Esophagus muscularis mucosa (tissue), 4 donors: ENCODE results near the gene SLC30A2. TPM values are rescaled to one million over a fixed set of nuclear protein-coding genes. Genes with fewer than 3 reads are reported as not detected.

ENCODE experiments used
- DNase-seq: peaks from one replicate; pipeline ENCODE4 v3.0.0-alpha.2; 2017; ENCODE audit errors: extremely low spot score
- H3K27ac ChIP-seq, 4 donors: fragments of 200-600 bp; sonication (generic); replicated peaks in 1 of 4; 1 replicate in 3 of 4; 2 replicates in 1 of 4; pipeline ENCODE4 v1.5.1; 2016 to 2019; ENCODE audit warnings: mild to moderate bottlenecking in 1 of 4
- H3K27me3 ChIP-seq, 4 donors: fragments of 200-600 bp; sonication (generic); one replicate each; pipeline versions ENCODE4 v1.5.1 to v1.6.0; 2016 to 2019
- H3K36me3 ChIP-seq, 4 donors: fragments of 200-600 bp; sonication (generic); one replicate each; pipeline ENCODE4 v1.5.1; 2016 to 2019
- H3K4me1 ChIP-seq, 4 donors: fragments of 200-600 bp; sonication (generic); one replicate each; pipeline ENCODE4 v1.5.1; 2016 to 2019
- H3K4me3 ChIP-seq, 4 donors: fragments of 200-600 bp; sonication (generic); 1 replicate in 2 of 4; 2 replicates in 2 of 4; pipeline ENCODE4 v1.5.1; 2016 to 2019; ENCODE audit warnings: mild to moderate bottlenecking in 4 of 4, moderate library complexity in 1 of 4
- H3K9me3 ChIP-seq, 4 donors: fragments of 200-600 bp; sonication (generic); 1 replicate in 3 of 4; 2 replicates in 1 of 4; pipeline ENCODE4 v1.5.1; 2016 to 2019
- CTCF ChIP-seq, 3 experiments: fragments of 200-600 bp in 2 of 3; fragments of 450-650 bp in 1 of 3; sonication (generic) in 2 of 3; IDR thresholded peaks; one replicate each; pipeline ENCODE4 v1.5.1; 2017 to 2019; ENCODE audit warnings: antibody characterized with exemption in 3 of 3, mild to moderate bottlenecking in 2 of 3, moderate library complexity in 1 of 3
- EP300 ChIP-seq: sonication (generic); formaldehyde crosslinking; IDR thresholded peaks from one replicate; pipeline ENCODE4 v1.6.1; 2017; ENCODE audit warnings: antibody characterized with exemption
- POLR2A ChIP-seq: fragments of 450-650 bp; IDR thresholded peaks from one replicate; pipeline ENCODE4 v1.6.1; 2017; ENCODE audit warnings: antibody characterized with exemption, moderate library complexity, mild to moderate bottlenecking, low read depth
- POLR2AphosphoS5 ChIP-seq, 2 donors: sonication (generic); formaldehyde crosslinking; IDR thresholded peaks; one replicate each; pipeline ENCODE4 v1.6.1; 2017; ENCODE audit warnings: antibody characterized with exemption in 2 of 2
- WGBS: methylation state at CpG from one replicate; pipeline ENCODE4 v1.1.5; 2018; 5-methylcytosine and 5-hydroxymethylcytosine counted together
- intact Hi-C: fragments of 100-400 bp; cut with DNase I; formaldehyde crosslinking; loops from one replicate; pipeline ENCODE4 v1.15.1; 2023
- total RNA-seq, 4 donors: library from RNA; depleted of rRNA; stranded (reverse); fragments of >200 nt; gene quantifications; one replicate each; pipeline versions ENCODE4 v1.1.0 to v1.2.1, GENCODE V29; 2016

Gene SLC30A2
- total RNA-seq, 4 donors from 2014 or later, result 0.17 TPM; not detected in 3

GRCh38 chr1:26058052-26058595 lies 12.2 kb upstream of the SLC30A2 start:
- Histone ChIP-seq H3K27me3 (peaks cover 0 to 46% (median 0%) of the 10 kb centered on the region in 4 donors), H3K4me1 (no peaks in the 10 kb centered on the region), H3K9me3 (no peaks in the 10 kb centered on the region), H3K4me3 (no peak overlapping the region), H3K36me3 (peaks cover 0 to 100% (median 0%) of the 10 kb centered on the region in 4 donors), H3K27ac (no peak overlapping the region)
- TF ChIP-seq POLR2AphosphoS5 (IDR thresholded peaks at IDR 0.05), result no peak
- no peak for TF ChIP-seq CTCF (IDR thresholded peaks at IDR 0.05)
- TF ChIP-seq EP300, result no peak
- TF ChIP-seq POLR2A, result no peak
- intact Hi-C loops, result no loop called here
- 88% methylated on average over 5 of the region's 5 CpGs for WGBS
- no peak for DNase-seq

- peaks cover 0 to 53% (median 0%) of the 10 kb centered on the region in 4 donors for H3K27me3 ChIP-seq
- peaks cover 0 to 100% (median 0%) of the 10 kb centered on the region in 4 donors for H3K36me3 ChIP-seq
- no peaks in the 10 kb centered on the region for H3K4me1 ChIP-seq
- DNase-seq, result no peak
- no peak overlapping the region for H3K4me3 ChIP-seq
- H3K9me3 ChIP-seq, result no peaks in the 10 kb centered on the region
- intact Hi-C loops, result no loop called here
- 89% methylated on average over 2 of the region's 2 CpGs for WGBS
- TF ChIP-seq POLR2A, result no peak
- no peak for TF ChIP-seq CTCF (IDR thresholded peaks at IDR 0.05)
- no peak for TF ChIP-seq POLR2AphosphoS5 (IDR thresholded peaks at IDR 0.05)
- no peak for TF ChIP-seq EP300
- no peak overlapping the region for H3K27ac ChIP-seq
These were observed 11.3 kb upstream of the SLC30A2 start for GRCh38 chr1:26057189-26057588.

GRCh38 chr1:26055041-26055440 lies 9.1 kb upstream of the SLC30A2 start:
- no peak overlapping the region for H3K27ac ChIP-seq
- no peaks in the 10 kb centered on the region for H3K4me1 ChIP-seq
- peaks cover 0 to 49% (median 0%) of the 10 kb centered on the region in 4 donors for H3K27me3 ChIP-seq
- H3K36me3 ChIP-seq, result peaks cover 0 to 88% (median 0%) of the 10 kb centered on the region in 4 donors
- TF ChIP-seq POLR2A, result no peak
- no peak for TF ChIP-seq POLR2AphosphoS5 (IDR thresholded peaks at IDR 0.05)
- no peak for TF ChIP-seq EP300
- TF ChIP-seq CTCF (IDR thresholded peaks at IDR 0.05), result no peak
- no peak for DNase-seq
- no peaks in the 10 kb centered on the region for H3K9me3 ChIP-seq
- intact Hi-C loops, result no loop called here
- WGBS, result 85% methylated on average over 2 of the region's 2 CpGs
- no peak overlapping the region for H3K4me3 ChIP-seq

- DNase-seq, result no peak
- no peaks in the 10 kb centered on the region for H3K9me3 ChIP-seq
- intact Hi-C loops, result no loop called here
- H3K27ac ChIP-seq, result no peak overlapping the region
- TF ChIP-seq CTCF (IDR thresholded peaks at IDR 0.05) (no peak), POLR2AphosphoS5 (IDR thresholded peaks at IDR 0.05) (no peak), EP300 (no peak), POLR2A (no peak)
- H3K27me3 ChIP-seq, result peaks cover 0 to 57% (median 0%) of the 10 kb centered on the region in 4 donors
- H3K4me1 ChIP-seq, result no peaks in the 10 kb centered on the region
- 40% methylated on average over 16 of the region's 16 CpGs for WGBS
- H3K36me3 ChIP-seq, result peaks cover 0 to 77% (median 0%) of the 10 kb centered on the region in 4 donors
- H3K4me3 ChIP-seq, result no peak overlapping the region
These were observed 8.0 kb upstream of the SLC30A2 start for GRCh38 chr1:26053718-26054560.
